HFF-Myc (cell line): ENCODE results near the gene SLC15A5.

Source experiments
- DNase-seq: peaks from one replicate; pipeline ENCODE4 v3.0.0-alpha.2; 2011; ENCODE audit warnings: low read depth; ENCODE audit errors: extremely low read depth
- H3K4me3 ChIP-seq: replicated peaks from 2 replicates; pipeline ENCODE4 v1.5.1; 2011; ENCODE audit warnings: low read depth, mild to moderate bottlenecking, control low read depth, low read length
- CTCF ChIP-seq: IDR thresholded peaks from 2 replicates; pipeline ENCODE4 v1.5.1; 2012; ENCODE audit warnings: mild to moderate bottlenecking, low read depth, low read length, control low read depth; ENCODE audit errors: missing control alignments

The SLC15A5 gene

GRCh38 chr12:16243487-16244412 lies 33.7 kb downstream of the SLC15A5 start:
- no peak for DNase-seq
- no peak overlapping the region for H3K4me3 ChIP-seq
- no peak for TF ChIP-seq CTCF

- DNase-seq, result no peak
- no peak for TF ChIP-seq CTCF
- no peak overlapping the region for H3K4me3 ChIP-seq
These were observed 36.1 kb downstream of the SLC15A5 start for GRCh38 chr12:16241346-16241745.

- H3K4me3 ChIP-seq, result no peak overlapping the region
- no peak for DNase-seq
- TF ChIP-seq CTCF, result no peak
These were observed 38.8 kb downstream of the SLC15A5 start for GRCh38 chr12:16238661-16239060.

GRCh38 chr12:16229676-16230075 lies 47.8 kb downstream of the SLC15A5 start:
- H3K4me3 ChIP-seq, result no peak overlapping the region
- TF ChIP-seq CTCF, result no peak
- DNase-seq, result no peak

GRCh38 chr12:16228067-16228466 lies 49.4 kb downstream of the SLC15A5 start:
- TF ChIP-seq CTCF, result no peak
- H3K4me3 ChIP-seq, result no peak overlapping the region
- DNase-seq, result no peak

GRCh38 chr12:16225692-16226091 lies 51.8 kb downstream of the SLC15A5 start:
- no peak for DNase-seq
- no peak overlapping the region for H3K4me3 ChIP-seq
- no peak for TF ChIP-seq CTCF
